H7 (cell line): Measurements from ENCODE around the gene CUEDC2. TPM values are rescaled to one million over a fixed set of nuclear protein-coding genes. Genes with fewer than 3 reads are reported as not detected.
A peak's percentile ranks its signal among the peaks of the same experiment; 100 is the strongest.

Source experiments
- DNase-seq: peaks from one replicate; pipeline ENCODE4 v3.0.0; 2012
- H3K27me3 ChIP-seq: 2 replicates; pipeline ENCODE4 v1.6.0; 2011; ENCODE audit warnings: mild to moderate bottlenecking, low read length; ENCODE audit not compliant: control insufficient read depth, insufficient read depth
- H3K36me3 ChIP-seq: replicated peaks from 2 replicates; pipeline ENCODE4 v1.5.1; 2011; ENCODE audit warnings: low read length; ENCODE audit not compliant: control insufficient read depth, insufficient read depth
- H3K4me3 ChIP-seq: 2 replicates; pipeline ENCODE4 v1.5.1; 2011; ENCODE audit warnings: low read depth, mild to moderate bottlenecking, control low read depth, low read length, moderate library complexity; ENCODE audit not compliant: insufficient read depth
- total RNA-seq: library from RNA; depleted of rRNA; stranded (reverse); fragments of >200 nt; shearing (Covaris generic); gene quantifications from 2 replicates; pipeline ENCODE4 v1.2.3, GENCODE V29; 2014

The CUEDC2 gene
- total RNA-seq, 1 experiment from 2014 or later = 64.7 TPM

GRCh38 chr10:102413806-102414561 is 18.4 kb downstream of the CUEDC2 start:
- peak; percentile 61 for DNase-seq
- Histone ChIP-seq H3K36me3 (no peaks in the 10 kb centered on the region), H3K4me3 (no peak overlapping the region), H3K27me3 (peaks cover 30% of the 10 kb centered on the region)

- Histone ChIP-seq H3K4me3 (no peak overlapping the region), H3K27me3 (peaks cover 37% of the 10 kb centered on the region), H3K36me3 (no peaks in the 10 kb centered on the region)
- peak; percentile 95 for DNase-seq
Observed at GRCh38 chr10:102413053-102413705, 19.2 kb downstream of the CUEDC2 start.

- peaks cover 45% of the 10 kb centered on the region for H3K27me3 ChIP-seq
- no peak overlapping the region for H3K4me3 ChIP-seq
- DNase-seq = peak; percentile 33
- H3K36me3 ChIP-seq = no peaks in the 10 kb centered on the region
Observed at GRCh38 chr10:102412293-102412692, 20.1 kb downstream of the CUEDC2 start.

- Histone ChIP-seq H3K27me3 (peaks cover 46% of the 10 kb centered on the region), H3K4me3 (no peak overlapping the region), H3K36me3 (no peaks in the 10 kb centered on the region)
- DNase-seq = peak; percentile 53
Observed at GRCh38 chr10:102411341-102412255, 20.8 kb downstream of the CUEDC2 start.

DNA sequence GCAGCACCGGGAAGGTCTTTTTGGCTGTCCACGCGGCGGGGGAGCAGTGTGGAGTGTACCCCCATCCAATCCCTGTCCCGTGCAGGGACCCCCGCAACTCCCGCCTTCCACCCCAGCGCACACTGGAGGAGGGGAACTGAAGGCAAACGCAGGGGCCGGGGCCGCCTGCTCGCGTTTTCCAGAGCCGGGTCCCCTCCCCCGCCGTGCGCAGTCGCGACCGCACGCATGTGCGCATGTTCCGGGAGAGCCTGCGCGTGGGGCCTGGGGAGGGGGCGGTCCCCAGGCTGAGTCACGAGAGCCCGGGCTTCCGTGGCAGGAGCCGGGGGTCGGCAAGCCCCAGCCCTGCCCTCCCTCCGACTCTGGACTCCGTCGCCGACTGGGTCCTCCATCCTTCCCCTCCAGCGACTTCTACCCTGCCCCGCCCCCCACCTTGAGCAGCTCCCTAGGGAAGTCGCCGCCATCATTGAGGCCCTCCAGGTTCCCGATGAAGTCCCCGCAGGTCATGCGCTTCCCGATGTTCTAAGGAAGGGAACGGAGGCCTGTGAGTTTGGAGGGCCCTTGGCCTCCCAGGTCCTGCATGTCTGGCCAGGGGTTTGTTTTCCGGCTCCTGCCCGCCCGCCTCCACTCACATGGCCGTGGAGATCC is 21.8 kb downstream of the CUEDC2 start:
- DNase-seq = peak; percentile 90
- Histone ChIP-seq H3K4me3 (peak overlapping the region; percentile 56), H3K27me3 (peaks cover 46% of the 10 kb centered on the region), H3K36me3 (no peaks in the 10 kb centered on the region)

DNA sequence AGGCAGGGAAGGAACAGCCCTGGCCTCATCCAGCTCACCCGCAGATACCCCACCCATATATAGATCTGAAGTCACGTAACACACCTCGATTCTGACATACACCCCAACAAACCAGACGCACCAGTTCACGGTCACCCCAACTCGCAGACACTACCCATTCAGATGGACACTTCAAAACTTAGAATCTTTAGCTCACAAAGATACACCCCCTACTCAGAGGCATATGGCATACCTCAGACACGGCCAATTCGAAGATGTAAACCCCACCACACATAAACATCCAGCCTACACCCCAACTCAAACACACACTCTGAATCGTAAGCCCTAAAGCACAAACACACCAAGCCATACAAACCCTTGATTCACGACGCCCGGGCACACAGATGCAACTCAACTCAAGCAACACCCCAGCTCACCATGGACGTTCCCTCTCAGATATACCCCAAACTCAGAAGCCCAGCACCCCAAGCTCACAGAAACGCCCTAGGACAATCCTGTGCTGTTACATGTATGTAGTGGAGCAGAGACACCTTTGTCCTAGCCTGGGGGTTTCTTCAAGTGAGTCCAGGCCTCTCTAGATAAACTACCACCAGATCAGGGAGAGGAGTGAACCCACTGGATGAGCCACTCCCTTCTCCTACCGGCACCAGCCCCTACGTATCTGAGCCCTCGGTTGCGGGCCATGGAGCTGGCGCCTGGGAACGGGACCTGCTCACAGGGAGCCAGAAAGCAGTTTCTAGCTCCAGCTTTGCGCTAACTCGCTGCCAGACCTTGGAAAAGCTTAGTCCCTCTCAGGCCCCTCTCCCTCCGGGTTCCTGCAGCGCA is 22.6 kb downstream of the CUEDC2 start:
- DNase-seq = peak; percentile 86
- peaks cover 46% of the 10 kb centered on the region for H3K27me3 ChIP-seq
- H3K4me3 ChIP-seq = peak overlapping the region; percentile 56
- H3K36me3 ChIP-seq = no peaks in the 10 kb centered on the region

GRCh38 chr10:102408728-102409603 is 23.4 kb downstream of the CUEDC2 start:
- Histone ChIP-seq H3K4me3 (peak overlapping the region; percentile 61), H3K27me3 (peaks cover 46% of the 10 kb centered on the region), H3K36me3 (no peaks in the 10 kb centered on the region)
- DNase-seq = peak; percentile 91

DNA sequence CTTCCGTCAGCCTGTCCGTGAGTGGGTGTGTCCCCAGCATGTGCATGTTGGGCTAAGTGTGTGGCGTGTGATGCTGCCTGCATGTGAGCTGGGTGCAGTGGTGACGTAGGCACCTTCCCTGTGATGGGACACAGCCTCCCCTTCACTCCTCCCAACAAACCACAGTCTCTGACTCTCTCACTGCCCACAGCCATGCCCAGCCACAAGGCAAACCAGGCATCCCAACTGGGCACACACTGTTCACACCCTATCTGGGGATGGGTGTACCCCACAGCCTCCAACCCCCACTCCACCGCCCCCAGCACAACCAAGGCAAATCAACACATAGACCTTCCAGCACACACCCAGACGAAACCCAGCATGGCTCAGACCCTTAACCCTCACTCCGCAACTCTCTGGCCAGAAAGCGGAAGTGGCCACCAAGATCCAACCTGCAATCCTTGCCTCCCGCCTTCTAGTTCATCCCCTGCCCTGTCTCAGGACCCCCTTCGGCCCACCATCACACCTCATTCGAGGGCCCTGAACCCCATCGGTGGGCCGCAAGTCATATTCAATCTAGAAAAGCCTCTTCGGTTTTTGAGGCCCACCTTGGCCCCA is 24.1 kb downstream of the CUEDC2 start:
- peaks cover 46% of the 10 kb centered on the region for H3K27me3 ChIP-seq
- no peaks in the 10 kb centered on the region; the same call in 1 of the 2 replicates for H3K36me3 ChIP-seq
- peak overlapping the region; percentile 61 for H3K4me3 ChIP-seq
- no peak for DNase-seq

DNA sequence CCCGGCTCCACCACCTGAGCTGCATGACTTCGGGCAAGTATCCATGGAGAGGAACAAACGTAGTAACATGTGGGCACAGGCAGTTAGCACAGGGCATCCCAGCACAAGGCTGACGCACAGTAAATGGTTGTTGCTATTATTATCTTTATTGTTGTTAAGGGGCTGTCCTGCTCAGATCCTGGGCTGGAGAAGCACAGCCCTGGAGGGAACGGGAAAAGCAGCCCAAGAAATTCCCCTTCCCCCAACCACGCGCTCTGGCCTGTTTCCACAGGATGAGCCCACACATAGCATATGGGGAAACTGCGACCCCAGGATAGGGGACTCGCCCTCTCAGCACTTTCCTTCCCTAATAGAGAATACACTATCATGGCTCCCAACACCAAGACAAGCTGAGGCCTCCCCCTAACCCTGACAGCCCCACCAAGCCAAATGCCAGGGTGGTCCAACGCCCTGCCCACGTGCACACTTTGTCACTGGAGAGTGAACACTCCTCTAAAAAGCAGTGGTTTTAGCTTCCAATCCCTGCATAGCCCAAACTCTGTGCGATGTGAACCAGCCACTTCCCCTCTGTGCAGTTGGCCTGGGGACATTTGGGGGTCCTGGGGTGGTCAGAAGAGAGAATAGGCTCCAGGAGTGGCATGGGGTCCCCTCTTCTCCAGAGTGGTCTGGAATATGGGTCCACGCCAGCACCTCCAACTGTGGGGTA is 24.8 kb downstream of the CUEDC2 start:
- DNase-seq = peak; percentile 33
- H3K4me3 ChIP-seq = no peak overlapping the region
- H3K27me3 ChIP-seq = peaks cover 46% of the 10 kb centered on the region
- H3K36me3 ChIP-seq = no peaks in the 10 kb centered on the region; the same call in 1 of the 2 replicates

GRCh38 chr10:102406815-102407214 is 25.6 kb downstream of the CUEDC2 start:
- Histone ChIP-seq H3K4me3 (no peak overlapping the region), H3K27me3 (peaks cover 40% of the 10 kb centered on the region), H3K36me3 (no peaks in the 10 kb centered on the region; the same call in 1 of the 2 replicates)
- DNase-seq = peak; percentile 35

- H3K27me3 ChIP-seq = peaks cover 31% of the 10 kb centered on the region
Observed at GRCh38 chr10:102405632-102406031, 26.7 kb downstream of the CUEDC2 start.

DNA sequence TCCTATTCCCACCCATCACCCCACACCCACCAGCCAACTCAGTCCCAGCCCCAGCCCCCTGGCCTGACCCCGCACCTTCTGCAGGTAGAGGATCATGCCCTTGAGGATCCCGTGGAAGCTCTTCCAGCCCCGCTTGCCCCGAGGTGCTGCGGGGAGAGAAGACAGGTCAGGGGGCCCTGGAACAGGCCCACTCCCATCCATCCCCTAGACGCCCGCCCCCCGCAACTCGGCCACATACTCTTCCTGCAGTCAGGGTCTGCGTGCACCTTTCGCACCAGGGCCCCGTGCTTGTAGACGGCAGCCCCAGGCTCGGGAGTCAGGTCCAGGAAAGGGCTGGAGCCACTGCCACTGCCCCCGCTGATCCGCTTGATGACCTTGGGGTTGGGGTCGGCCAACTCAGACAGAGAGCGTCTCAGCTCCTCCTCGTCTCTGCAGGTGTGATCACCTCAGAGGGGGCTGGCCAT is 27.2 kb downstream of the CUEDC2 start:
- Histone ChIP-seq H3K27me3 (peaks cover 26% of the 10 kb centered on the region), H3K36me3 (peaks cover 1% of the 10 kb centered on the region), H3K4me3 (no peak overlapping the region)
- no peak for DNase-seq

More at GRCh38 chr10:102405632-102406031, 26.7 kb downstream of the CUEDC2 start:
- H3K4me3 ChIP-seq = no peak overlapping the region
- peaks cover 1% of the 10 kb centered on the region for H3K36me3 ChIP-seq
- peak; percentile 46 for DNase-seq
